Glutamatergic neuron (in vitro differentiated cells): ENCODE data around the gene DIPK1B. TPM values are rescaled to one million over a fixed set of nuclear protein-coding genes. Genes with fewer than 3 reads are reported as not detected.

Experiments used
- DNase-seq: peaks from one replicate; pipeline ENCODE4 v3.0.0; 2022
- H3K27ac Mint-ChIP-seq: one replicate; pipeline ENCODE4 v1.8.0; 2020; ENCODE audit warnings: mild to moderate bottlenecking, mixed read lengths, inconsistent platforms; ENCODE audit not compliant: unreplicated experiment
- H3K27me3 Mint-ChIP-seq: one replicate; pipeline ENCODE4 v1.8.0; 2020; ENCODE audit warnings: mild to moderate bottlenecking, moderate library complexity, mixed read lengths, inconsistent platforms; ENCODE audit not compliant: unreplicated experiment
- H3K36me3 Mint-ChIP-seq: one replicate; pipeline ENCODE4 v1.8.0; 2020; ENCODE audit warnings: mild to moderate bottlenecking, mixed read lengths, inconsistent platforms; ENCODE audit not compliant: unreplicated experiment
- H3K4me1 Mint-ChIP-seq: one replicate; pipeline ENCODE4 v1.8.0; 2020; ENCODE audit warnings: mild to moderate bottlenecking, low read depth, mixed read lengths, inconsistent platforms; ENCODE audit not compliant: unreplicated experiment
- H3K4me3 Mint-ChIP-seq: one replicate; pipeline ENCODE4 v1.8.0; 2020; ENCODE audit warnings: mild to moderate bottlenecking, mixed read lengths, inconsistent platforms; ENCODE audit not compliant: unreplicated experiment
- H3K9me3 Mint-ChIP-seq: one replicate; pipeline ENCODE4 v1.8.0; 2020; ENCODE audit warnings: mild to moderate bottlenecking, moderate library complexity, mixed read lengths, inconsistent platforms; ENCODE audit not compliant: unreplicated experiment
- total RNA-seq: library from RNA; stranded (reverse); fragmentation: NEBNext Ultra II Directional; extraction: Animal tissue kit (Norgen Biotek cat#: 25700); gene quantifications from one replicate; pipeline ENCODE4 v1.2.1, GENCODE V29; 2021; ENCODE audit not compliant: unreplicated experiment
- TF ChIP-seq, protein P1 (sequence below): fragments of 200-600 bp; sonication (generic); IDR thresholded peaks from one replicate; pipeline ENCODE4 v1.5.0; 2021; ENCODE audit not compliant: partially characterized antibody, unreplicated experiment

Gene DIPK1B
- total RNA-seq, 1 donor from 2014 or later: 71.3 TPM

DNA sequence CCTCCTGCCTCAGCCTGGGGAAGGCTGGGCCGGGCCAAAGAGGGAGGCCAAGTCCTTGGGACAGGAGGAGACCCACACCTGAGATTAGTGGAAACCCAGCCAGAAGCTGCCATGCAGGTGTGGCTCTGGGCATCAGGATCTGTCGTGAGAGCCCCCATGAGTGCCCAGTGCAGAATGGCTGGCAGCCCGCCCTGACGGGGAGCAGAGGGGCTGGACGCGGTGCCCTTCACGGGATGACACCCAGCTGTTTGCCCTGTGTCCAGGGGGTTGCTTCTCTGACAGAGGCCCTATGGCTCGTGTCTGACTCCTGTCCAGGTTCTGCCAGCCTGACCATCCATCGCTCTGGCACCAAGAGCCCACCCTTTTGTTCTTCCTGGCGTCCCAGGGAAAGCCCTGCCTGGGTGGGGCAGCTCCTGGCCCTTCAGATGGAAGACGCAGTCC lies 8.5 kb downstream of the DIPK1B start:
- TF ChIP-seq, protein P1, sequence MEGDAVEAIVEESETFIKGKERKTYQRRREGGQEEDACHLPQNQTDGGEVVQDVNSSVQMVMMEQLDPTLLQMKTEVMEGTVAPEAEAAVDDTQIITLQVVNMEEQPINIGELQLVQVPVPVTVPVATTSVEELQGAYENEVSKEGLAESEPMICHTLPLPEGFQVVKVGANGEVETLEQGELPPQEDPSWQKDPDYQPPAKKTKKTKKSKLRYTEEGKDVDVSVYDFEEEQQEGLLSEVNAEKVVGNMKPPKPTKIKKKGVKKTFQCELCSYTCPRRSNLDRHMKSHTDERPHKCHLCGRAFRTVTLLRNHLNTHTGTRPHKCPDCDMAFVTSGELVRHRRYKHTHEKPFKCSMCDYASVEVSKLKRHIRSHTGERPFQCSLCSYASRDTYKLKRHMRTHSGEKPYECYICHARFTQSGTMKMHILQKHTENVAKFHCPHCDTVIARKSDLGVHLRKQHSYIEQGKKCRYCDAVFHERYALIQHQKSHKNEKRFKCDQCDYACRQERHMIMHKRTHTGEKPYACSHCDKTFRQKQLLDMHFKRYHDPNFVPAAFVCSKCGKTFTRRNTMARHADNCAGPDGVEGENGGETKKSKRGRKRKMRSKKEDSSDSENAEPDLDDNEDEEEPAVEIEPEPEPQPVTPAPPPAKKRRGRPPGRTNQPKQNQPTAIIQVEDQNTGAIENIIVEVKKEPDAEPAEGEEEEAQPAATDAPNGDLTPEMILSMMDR: no peak
- H3K4me3 Mint-ChIP-seq: no peak overlapping the region
- peaks cover 8% of the 10 kb centered on the region for H3K27me3 Mint-ChIP-seq
- no peak for DNase-seq
- peaks cover 7% of the 10 kb centered on the region for H3K4me1 Mint-ChIP-seq
- H3K9me3 Mint-ChIP-seq: peaks cover 6% of the 10 kb centered on the region
- H3K27ac Mint-ChIP-seq: no peak overlapping the region
- peaks cover 4% of the 10 kb centered on the region for H3K36me3 Mint-ChIP-seq

DNA sequence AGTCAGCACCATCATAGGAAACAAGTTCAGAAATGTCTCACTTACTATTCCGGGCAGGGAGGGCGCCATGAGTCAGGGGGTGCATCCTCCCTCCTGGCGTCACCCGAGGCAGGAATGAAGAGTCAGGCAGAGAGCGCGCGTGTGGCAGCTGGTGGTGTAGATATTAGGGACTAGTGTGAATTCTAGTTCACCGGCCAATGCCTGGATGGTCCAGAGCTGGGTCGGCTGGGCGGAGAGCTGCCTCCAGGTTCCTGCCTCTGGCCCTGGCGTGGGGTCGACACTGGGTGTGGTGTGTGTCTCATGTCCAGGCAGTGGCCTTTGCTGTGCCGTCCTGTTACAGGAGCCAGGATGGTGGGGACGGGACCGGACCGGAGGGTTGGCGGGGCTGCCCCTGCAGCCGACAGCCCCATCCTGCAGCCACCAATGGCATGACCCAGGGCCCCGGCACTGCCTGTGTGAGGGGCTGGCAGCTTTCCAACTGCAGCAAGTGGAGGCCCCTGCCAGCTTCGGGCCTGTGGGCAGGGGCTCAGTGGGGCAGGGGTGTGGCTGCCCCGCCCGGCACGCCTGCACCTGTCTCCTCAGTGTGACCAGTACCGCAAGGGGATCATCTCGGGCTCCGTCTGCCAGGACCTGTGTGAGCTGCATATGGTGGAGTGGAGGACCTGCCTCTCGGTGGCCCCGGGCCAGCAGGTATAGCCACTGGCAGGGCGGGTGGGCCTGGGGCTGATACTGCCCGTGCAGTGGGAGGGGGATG lies 9.1 kb downstream of the DIPK1B start:
- peaks cover 10% of the 10 kb centered on the region for H3K27me3 Mint-ChIP-seq
- no peak overlapping the region for H3K4me3 Mint-ChIP-seq
- no peak overlapping the region for H3K27ac Mint-ChIP-seq
- H3K9me3 Mint-ChIP-seq: peaks cover 6% of the 10 kb centered on the region
- peaks cover 12% of the 10 kb centered on the region for H3K4me1 Mint-ChIP-seq
- TF ChIP-seq, protein P1: no peak
- DNase-seq: no peak
- H3K36me3 Mint-ChIP-seq: peaks cover 4% of the 10 kb centered on the region

DNA sequence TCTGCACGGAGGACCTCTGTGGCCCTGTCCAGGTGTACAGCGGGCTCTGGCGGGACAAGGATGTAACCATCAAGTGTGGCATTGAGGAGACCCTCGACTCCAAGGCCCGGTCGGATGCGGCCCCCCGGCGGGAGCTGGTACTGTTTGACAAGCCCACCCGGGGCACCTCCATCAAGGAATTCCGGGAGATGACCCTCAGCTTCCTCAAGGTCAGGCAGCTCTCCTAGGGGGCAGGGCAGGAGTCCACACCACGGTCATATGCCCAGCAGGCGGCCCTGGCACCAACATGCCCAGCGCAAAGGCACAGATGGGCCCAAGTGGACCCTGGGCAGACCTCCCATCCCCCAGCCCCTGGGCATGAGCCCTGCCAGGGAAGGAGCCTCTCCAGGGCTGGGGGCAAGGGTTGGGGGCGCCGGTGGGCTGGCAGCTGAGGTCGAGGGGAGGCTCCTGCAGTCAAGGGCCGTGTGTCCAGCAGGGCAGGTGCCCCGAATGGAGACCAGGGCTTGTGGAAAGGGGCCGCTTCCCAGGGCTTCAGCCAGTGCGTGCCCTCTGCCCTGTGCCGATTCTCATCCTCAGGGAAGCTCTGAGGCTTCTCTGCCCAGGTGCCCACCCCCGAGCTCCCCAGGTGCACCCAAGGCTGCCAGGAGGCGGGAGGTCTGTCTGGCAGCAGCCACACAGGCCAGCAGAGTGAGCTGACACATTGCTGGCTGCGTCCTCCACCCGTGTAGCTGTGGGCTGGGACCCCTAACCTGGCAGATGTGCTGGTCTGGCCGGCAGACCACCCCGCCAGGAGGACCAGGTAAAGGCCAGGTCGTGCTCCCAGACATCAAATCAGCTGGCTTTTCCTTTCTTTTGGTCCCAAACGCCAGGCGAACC lies 10.0 kb downstream of the DIPK1B start:
- no peak overlapping the region for H3K4me3 Mint-ChIP-seq
- no peak for DNase-seq
- H3K27me3 Mint-ChIP-seq: peaks cover 10% of the 10 kb centered on the region
- no peak overlapping the region for H3K27ac Mint-ChIP-seq
- TF ChIP-seq, protein P1: no peak
- H3K4me1 Mint-ChIP-seq: peaks cover 16% of the 10 kb centered on the region
- peaks cover 5% of the 10 kb centered on the region for H3K9me3 Mint-ChIP-seq
- H3K36me3 Mint-ChIP-seq: peaks cover 4% of the 10 kb centered on the region

DNA sequence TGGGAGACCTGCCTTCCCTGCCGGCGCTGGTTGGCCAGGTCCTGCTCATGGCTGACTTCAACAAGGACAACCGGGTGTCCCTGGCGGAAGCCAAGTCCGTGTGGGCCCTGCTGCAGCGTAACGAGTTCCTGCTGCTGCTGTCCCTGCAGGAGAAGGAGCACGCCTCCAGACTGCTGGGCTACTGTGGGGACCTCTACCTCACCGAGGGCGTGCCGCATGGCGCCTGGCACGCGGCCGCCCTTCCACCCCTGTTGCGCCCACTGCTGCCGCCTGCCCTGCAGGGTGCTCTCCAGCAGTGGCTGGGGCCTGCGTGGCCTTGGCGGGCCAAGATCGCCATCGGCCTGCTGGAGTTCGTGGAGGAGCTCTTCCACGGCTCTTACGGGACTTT lies 10.6 kb downstream of the DIPK1B start:
- no peak overlapping the region for H3K27ac Mint-ChIP-seq
- H3K9me3 Mint-ChIP-seq: peaks cover 8% of the 10 kb centered on the region
- H3K36me3 Mint-ChIP-seq: peaks cover 4% of the 10 kb centered on the region
- TF ChIP-seq, protein P1: no peak
- no peak for DNase-seq
- H3K4me1 Mint-ChIP-seq: peaks cover 16% of the 10 kb centered on the region
- H3K27me3 Mint-ChIP-seq: peaks cover 12% of the 10 kb centered on the region
- H3K4me3 Mint-ChIP-seq: no peak overlapping the region
